Measurements from ENCODE around the gene OBP2B. TPM values are rescaled to one million over a fixed set of nuclear protein-coding genes. Genes with fewer than 3 reads are reported as not detected.

Gene OBP2B
- polyA plus RNA-seq, 2 of the 4 experiments (the other 2 are of a cell fraction) = not detected

DNA sequence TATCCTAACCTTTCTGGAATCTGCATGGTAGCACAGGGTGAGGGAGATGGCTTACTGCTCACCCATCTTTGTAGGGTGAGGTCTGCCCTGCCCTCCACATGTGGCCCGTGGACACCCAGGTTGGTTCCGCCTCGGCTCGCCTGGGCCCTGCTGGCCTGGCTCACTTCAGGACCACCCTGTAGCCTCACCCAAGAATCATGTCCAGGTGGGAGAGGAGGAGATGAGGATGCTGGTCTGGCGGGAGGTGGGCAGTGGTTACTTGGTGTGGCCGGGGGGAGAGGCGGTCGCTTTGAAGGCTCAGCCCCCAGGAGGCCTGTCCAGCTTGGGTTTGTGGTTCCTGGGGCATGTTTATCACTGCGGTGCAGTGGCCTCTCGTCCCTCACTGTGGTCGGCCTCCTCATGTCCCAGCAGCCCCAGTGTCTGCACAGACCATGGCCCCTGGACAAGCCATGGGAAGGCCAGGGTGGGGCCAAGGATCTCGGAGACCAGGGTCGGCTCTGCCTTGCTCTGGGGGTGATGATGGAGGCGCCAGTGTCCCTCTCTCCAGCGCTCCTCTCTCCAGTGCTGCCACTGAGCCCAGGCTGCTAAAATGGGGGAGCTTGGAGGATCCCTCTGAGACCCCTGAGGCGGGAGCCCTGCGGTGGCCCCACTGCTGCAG is 4.6 kb downstream of the OBP2B start (continued):
- TF ChIP-seq POLR2AphosphoS2 (conservative IDR thresholded peaks at IDR 0.05; ENCODE audit: low read length) (no peak), FOSB (CRISPR knock-in tag; IDR thresholded peaks at IDR 0.05) (no peak), RNF2 (IDR thresholded peaks at IDR 0.05; ENCODE audit: borderline replicate concordance, low read depth) (no peak), SMC3 (IDR thresholded peaks at IDR 0.05) (no peak), MAZ (IDR thresholded peaks at IDR 0.05; ENCODE audit: borderline replicate concordance, low read depth, low read length) (no peak)
- TF ChIP-seq, protein P1, sequence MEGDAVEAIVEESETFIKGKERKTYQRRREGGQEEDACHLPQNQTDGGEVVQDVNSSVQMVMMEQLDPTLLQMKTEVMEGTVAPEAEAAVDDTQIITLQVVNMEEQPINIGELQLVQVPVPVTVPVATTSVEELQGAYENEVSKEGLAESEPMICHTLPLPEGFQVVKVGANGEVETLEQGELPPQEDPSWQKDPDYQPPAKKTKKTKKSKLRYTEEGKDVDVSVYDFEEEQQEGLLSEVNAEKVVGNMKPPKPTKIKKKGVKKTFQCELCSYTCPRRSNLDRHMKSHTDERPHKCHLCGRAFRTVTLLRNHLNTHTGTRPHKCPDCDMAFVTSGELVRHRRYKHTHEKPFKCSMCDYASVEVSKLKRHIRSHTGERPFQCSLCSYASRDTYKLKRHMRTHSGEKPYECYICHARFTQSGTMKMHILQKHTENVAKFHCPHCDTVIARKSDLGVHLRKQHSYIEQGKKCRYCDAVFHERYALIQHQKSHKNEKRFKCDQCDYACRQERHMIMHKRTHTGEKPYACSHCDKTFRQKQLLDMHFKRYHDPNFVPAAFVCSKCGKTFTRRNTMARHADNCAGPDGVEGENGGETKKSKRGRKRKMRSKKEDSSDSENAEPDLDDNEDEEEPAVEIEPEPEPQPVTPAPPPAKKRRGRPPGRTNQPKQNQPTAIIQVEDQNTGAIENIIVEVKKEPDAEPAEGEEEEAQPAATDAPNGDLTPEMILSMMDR (IDR thresholded peaks at IDR 0.05) = no peak
- TF ChIP-seq, protein P2, sequence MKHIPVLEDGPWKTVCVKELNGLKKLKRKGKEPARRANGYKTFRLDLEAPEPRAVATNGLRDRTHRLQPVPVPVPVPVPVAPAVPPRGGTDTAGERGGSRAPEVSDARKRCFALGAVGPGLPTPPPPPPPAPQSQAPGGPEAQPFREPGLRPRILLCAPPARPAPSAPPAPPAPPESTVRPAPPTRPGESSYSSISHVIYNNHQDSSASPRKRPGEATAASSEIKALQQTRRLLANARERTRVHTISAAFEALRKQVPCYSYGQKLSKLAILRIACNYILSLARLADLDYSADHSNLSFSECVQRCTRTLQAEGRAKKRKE (CRISPR knock-in tag; IDR thresholded peaks at IDR 0.05; ENCODE audit: low read depth) = no peak

DNA sequence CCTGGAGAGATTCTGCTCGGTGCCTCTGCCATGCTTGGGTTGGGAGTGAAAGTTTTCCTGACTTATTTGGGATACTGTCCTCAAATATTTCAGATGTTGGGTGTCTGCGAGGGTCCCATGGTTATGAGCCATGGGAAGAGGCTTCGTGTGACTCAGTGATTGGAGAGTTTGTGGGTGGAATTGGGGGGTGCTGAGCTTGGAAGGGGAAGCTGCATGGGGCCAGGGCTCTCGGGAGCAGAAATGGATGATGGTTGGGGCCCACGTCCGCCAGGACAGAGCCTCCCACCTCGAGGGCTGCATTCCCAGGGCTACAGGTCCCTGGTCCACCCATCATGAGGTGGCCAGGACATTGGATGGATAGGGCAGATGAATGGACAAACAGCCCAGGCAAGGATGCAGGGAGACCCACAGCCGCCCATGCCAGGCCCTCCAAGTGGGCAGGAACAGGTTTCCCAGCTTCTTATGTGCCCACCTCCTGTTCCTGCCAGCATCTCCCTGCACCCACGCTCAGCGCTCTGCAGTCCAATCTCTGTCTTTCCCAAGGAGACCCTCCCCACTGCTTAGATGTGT is 5.5 kb downstream of the OBP2B start:
- no peak overlapping the region for H3K4me2 ChIP-seq
- FAIRE-seq (no peak), DNase-seq (ENCODE audit: low read depth in 1 of 2, low spot score in 1 of 2) (no peak), ATAC-seq (no peak)
- CTCF ChIA-PET = interaction anchor here (1.5 to 4.9 kb wide), 2 partner anchors 17 to 35 kb away, joined by 3 to 25 read pairs; no protein-coding TSS in a partner anchor
- 22% methylated on average over 10 of the region's 10 CpGs for WGBS (ENCODE audit: missing lambda C conversion rate)
- no peak overlapping the region for H3K4me3 ChIP-seq
- H3K9me3 ChIP-seq = no peaks in the 10 kb centered on the region
- POLR2A ChIA-PET = no interaction called here
- no peak overlapping the region for H3K27ac ChIP-seq
- no peaks in the 10 kb centered on the region for H3K4me1 ChIP-seq
- no peak for TF ChIP-seq HOXA7 (CRISPR knock-in tag; IDR thresholded peaks at IDR 0.05)
- no peak for TF ChIP-seq EHMT2 (IDR thresholded peaks at IDR 0.05; ENCODE audit: low read depth)
- no peak for TF ChIP-seq PHF8 (IDR thresholded peaks at IDR 0.05; ENCODE audit: borderline replicate concordance, low read depth)
- no peak for TF ChIP-seq ZFP36 (IDR thresholded peaks at IDR 0.05; ENCODE audit: borderline replicate concordance, partially characterized antibody)
- no peak for TF ChIP-seq NFE2L2 (conservative IDR thresholded peaks at IDR 0.05; ENCODE audit: low read length)
- TF ChIP-seq HDAC2 (IDR thresholded peaks at IDR 0.05) = no peak
- TF ChIP-seq CBX2 (IDR thresholded peaks at IDR 0.05; ENCODE audit: borderline replicate concordance, low read depth) = no peak

DNA sequence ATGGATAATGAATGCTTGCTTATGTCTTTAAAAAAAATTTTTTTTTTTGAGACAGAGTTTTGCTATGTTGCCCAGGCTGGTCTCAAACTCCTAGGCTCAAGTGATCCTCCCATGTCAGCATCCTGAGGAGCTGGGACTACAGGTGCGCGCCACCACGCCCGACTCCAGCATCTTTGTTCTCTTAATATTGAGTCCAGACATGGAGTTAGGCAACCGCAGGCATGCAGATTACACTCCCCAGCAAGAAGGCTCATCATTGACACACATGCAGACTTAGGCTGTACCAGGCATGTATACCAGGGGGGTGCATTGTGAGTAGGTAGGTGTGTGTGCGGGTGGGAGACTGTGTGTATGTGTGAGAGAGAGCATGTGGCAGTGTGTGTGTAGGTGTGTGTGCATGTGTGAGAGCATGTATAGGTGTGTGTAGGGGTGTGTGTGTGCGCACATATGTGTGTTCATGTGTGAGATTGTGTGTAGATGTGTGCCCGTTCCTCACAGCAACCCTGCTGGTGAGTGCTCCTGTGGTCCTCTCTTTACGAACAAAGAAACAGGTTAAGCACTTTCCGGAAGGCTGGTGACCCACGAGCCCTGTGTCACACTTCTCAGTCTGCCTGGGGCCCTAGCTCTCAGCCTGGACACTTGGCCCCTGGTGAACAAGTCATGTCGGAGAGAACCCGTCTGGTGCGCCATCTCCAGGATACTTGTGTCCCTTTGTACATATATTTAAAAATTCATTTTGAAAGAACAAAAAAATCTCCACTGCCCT is 6.2 kb downstream of the OBP2B start:
- DNase-seq (ENCODE audit: low read depth in 1 of 2, low spot score in 1 of 2) (no peak), ATAC-seq (no peak), FAIRE-seq (no peak)
- TF ChIP-seq, protein P2 (CRISPR knock-in tag; IDR thresholded peaks at IDR 0.05; ENCODE audit: low read depth) = no peak
- TF ChIP-seq MAZ (IDR thresholded peaks at IDR 0.05; ENCODE audit: borderline replicate concordance, low read depth, low read length) (no peak), KDM5A (IDR thresholded peaks at IDR 0.05) (no peak), POLR2A (IDR thresholded peaks at IDR 0.05; ENCODE audit: low read length) (no peak), JUNB (IDR thresholded peaks at IDR 0.05) (no peak), BHLHE40 (IDR thresholded peaks at IDR 0.05; ENCODE audit: low read depth, low read length) (no peak), CEBPB (IDR thresholded peaks at IDR 0.05) (no peak), NR3C1 (IDR thresholded peaks at IDR 0.05) (no peak), TP53 (CRISPR knock-in tag; IDR thresholded peaks at IDR 0.05) (no peak), CBX8 (IDR thresholded peaks at IDR 0.05) (no peak), POLR2AphosphoS2 (conservative IDR thresholded peaks at IDR 0.05; ENCODE audit: low read length) (no peak), TFCP2L1 (CRISPR knock-in tag; IDR thresholded peaks at IDR 0.05) (no peak), MAFK (IDR thresholded peaks at IDR 0.05; ENCODE audit: partially characterized antibody) (no peak), MYC (IDR thresholded peaks at IDR 0.05; ENCODE audit: borderline replicate concordance, low read length) (no peak), EHMT2 (IDR thresholded peaks at IDR 0.05; ENCODE audit: low read depth) (no peak), RCOR1 (IDR thresholded peaks at IDR 0.05; ENCODE audit: low read depth, low read length) (no peak), JUN (IDR thresholded peaks at IDR 0.05) (no peak), PHF8 (IDR thresholded peaks at IDR 0.05; ENCODE audit: borderline replicate concordance, low read depth) (no peak)
- TF ChIP-seq, protein P3, sequence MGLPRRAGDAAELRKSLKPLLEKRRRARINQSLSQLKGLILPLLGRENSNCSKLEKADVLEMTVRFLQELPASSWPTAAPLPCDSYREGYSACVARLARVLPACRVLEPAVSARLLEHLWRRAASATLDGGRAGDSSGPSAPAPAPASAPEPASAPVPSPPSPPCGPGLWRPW (IDR thresholded peaks at IDR 0.05) = no peak
- TF ChIP-seq, protein P4, sequence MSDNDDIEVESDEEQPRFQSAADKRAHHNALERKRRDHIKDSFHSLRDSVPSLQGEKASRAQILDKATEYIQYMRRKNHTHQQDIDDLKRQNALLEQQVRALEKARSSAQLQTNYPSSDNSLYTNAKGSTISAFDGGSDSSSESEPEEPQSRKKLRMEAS (IDR thresholded peaks at IDR 0.05) = no peak
- H3K9me3 ChIP-seq = no peaks in the 10 kb centered on the region
- ChIA-PET CTCF (interaction anchor here (1.1 to 2.7 kb wide), 4 partner anchors 14 to 49 kb away, joined by 3 to 12 read pairs (median 4); no protein-coding TSS in a partner anchor), POLR2A (no interaction called here)
- no peak overlapping the region for H3K4me2 ChIP-seq
- H3K27ac ChIP-seq = no peak overlapping the region
- no peak overlapping the region for H3K4me3 ChIP-seq
- WGBS (ENCODE audit: missing lambda C conversion rate) = 64% methylated on average over 14 of the region's 14 CpGs
- no peaks in the 10 kb centered on the region for H3K4me1 ChIP-seq
